ENCODE results near the gene NAP1L4. TPM values are rescaled to one million over a fixed set of nuclear protein-coding genes. Genes with fewer than 3 reads are reported as not detected.

Gene NAP1L4
- total RNA-seq, 1 donor from 2014 or later, result 284 TPM

- intact Hi-C loops (cut with micrococcal nuclease), result loop anchor here (10.0 kb wide), 1 partner anchor 1142 kb away; the partner anchor contains the start of gene LSP1
- H3K27me3 Mint-ChIP-seq (ENCODE audit: insufficient read depth), result no peaks in the 10 kb centered on the region
- no peak for DNase-seq (ENCODE audit: low spot score)
- no peaks in the 10 kb centered on the region for H3K9me3 Mint-ChIP-seq
- H3K27ac Mint-ChIP-seq, result no peak overlapping the region
- no peak overlapping the region for H3K4me3 Mint-ChIP-seq
- no peaks in the 10 kb centered on the region for H3K4me1 Mint-ChIP-seq (ENCODE audit: low read depth)
- H3K36me3 Mint-ChIP-seq (ENCODE audit: low read depth), result peaks cover 18% of the 10 kb centered on the region
Observed at GRCh38 chr11:2996976-2997375, 4.8 kb upstream of the NAP1L4 start.

- no peak for DNase-seq (ENCODE audit: low spot score)
- Mint-ChIP-seq H3K36me3 (ENCODE audit: low read depth) (peaks cover 10% of the 10 kb centered on the region), H3K4me1 (ENCODE audit: low read depth) (no peaks in the 10 kb centered on the region), H3K9me3 (no peaks in the 10 kb centered on the region), H3K27ac (no peak overlapping the region), H3K27me3 (ENCODE audit: insufficient read depth) (no peaks in the 10 kb centered on the region), H3K4me3 (no peak overlapping the region)
- intact Hi-C loops (cut with micrococcal nuclease), result loop anchor here (10.0 kb wide), 1 partner anchor 1141 kb away; the partner anchor contains the start of gene LSP1
Observed at GRCh38 chr11:2995893-2996554, 3.9 kb upstream of the NAP1L4 start.

GRCh38 chr11:2995031-2995561, 3.0 kb upstream of the NAP1L4 start:
- Mint-ChIP-seq H3K9me3 (no peaks in the 10 kb centered on the region), H3K36me3 (ENCODE audit: low read depth) (peaks cover 5% of the 10 kb centered on the region), H3K4me1 (ENCODE audit: low read depth) (peaks cover 4% of the 10 kb centered on the region), H3K4me3 (no peak overlapping the region), H3K27ac (no peak overlapping the region), H3K27me3 (ENCODE audit: insufficient read depth) (no peaks in the 10 kb centered on the region)
- no peak for DNase-seq (ENCODE audit: low spot score)
- intact Hi-C loops (cut with micrococcal nuclease), result loop anchor here (10.0 kb wide), 1 partner anchor 1140 kb away; the partner anchor contains the start of gene LSP1

GRCh38 chr11:2994336-2994730, 2.2 kb upstream of the NAP1L4 start:
- Mint-ChIP-seq H3K27me3 (ENCODE audit: insufficient read depth) (no peaks in the 10 kb centered on the region), H3K4me3 (peak overlapping the region; percentile 63), H3K4me1 (ENCODE audit: low read depth) (peaks cover 12% of the 10 kb centered on the region), H3K36me3 (ENCODE audit: low read depth) (peaks cover 7% of the 10 kb centered on the region), H3K27ac (no peak overlapping the region), H3K9me3 (no peaks in the 10 kb centered on the region)
- intact Hi-C loops (cut with micrococcal nuclease), result loop anchor here (5.0 to 10.0 kb wide), 2 partner anchors 803 to 1140 kb away; partner anchors contain the start of genes LSP1 and NUP98
- no peak for DNase-seq (ENCODE audit: low spot score)

GRCh38 chr11:2992997-2993325, 832 bp upstream of the NAP1L4 start:
- H3K36me3 Mint-ChIP-seq (ENCODE audit: low read depth), result peaks cover 13% of the 10 kb centered on the region
- H3K4me1 Mint-ChIP-seq (ENCODE audit: low read depth), result peaks cover 26% of the 10 kb centered on the region

GRCh38 chr11:2991452-2992233, 486 bp downstream of the NAP1L4 start:
- intact Hi-C loops (cut with micrococcal nuclease), result loop anchor here (1.0 to 10.0 kb wide), 8 partner anchors 23 to 1137 kb away; partner anchors contain the start of genes CARS1, LSP1, NUP98 and TSSC4
- DNase-seq (ENCODE audit: low spot score), result no peak
- Mint-ChIP-seq H3K4me3 (peak overlapping the region; percentile 99), H3K4me1 (ENCODE audit: low read depth) (peaks cover 30% of the 10 kb centered on the region), H3K27me3 (ENCODE audit: insufficient read depth) (no peaks in the 10 kb centered on the region), H3K36me3 (ENCODE audit: low read depth) (peaks cover 21% of the 10 kb centered on the region), H3K27ac (peak overlapping the region; percentile 99), H3K9me3 (no peaks in the 10 kb centered on the region)

More at GRCh38 chr11:2992997-2993325, 832 bp upstream of the NAP1L4 start:
- no peak for DNase-seq (ENCODE audit: low spot score)
- Mint-ChIP-seq H3K27me3 (ENCODE audit: insufficient read depth) (no peaks in the 10 kb centered on the region), H3K9me3 (no peaks in the 10 kb centered on the region), H3K4me3 (peak overlapping the region; percentile 96), H3K27ac (peak overlapping the region; percentile 99)
- intact Hi-C loops (cut with micrococcal nuclease), result loop anchor here (1.0 to 10.0 kb wide), 7 partner anchors 21 to 1138 kb away; partner anchors contain the start of genes CARS1, LSP1, NUP98 and TSSC4

GRCh38 chr11:2990617-2991451, 1.3 kb downstream of the NAP1L4 start:
- peaks cover 21% of the 10 kb centered on the region for H3K36me3 Mint-ChIP-seq (ENCODE audit: low read depth)
- peak overlapping the region; percentile 99 for H3K4me3 Mint-ChIP-seq
- H3K27ac Mint-ChIP-seq, result peak overlapping the region; percentile 99
- peaks cover 30% of the 10 kb centered on the region for H3K4me1 Mint-ChIP-seq (ENCODE audit: low read depth)
- no peaks in the 10 kb centered on the region for H3K9me3 Mint-ChIP-seq
- H3K27me3 Mint-ChIP-seq (ENCODE audit: insufficient read depth), result no peaks in the 10 kb centered on the region
- intact Hi-C loops (cut with micrococcal nuclease), result loop anchor here (2.0 to 10.0 kb wide), 3 partner anchors 388 to 1136 kb away; partner anchors contain the start of genes LSP1, NUP98 and ZNF195
- no peak for DNase-seq (ENCODE audit: low spot score)

- peak overlapping the region; percentile 99 for H3K27ac Mint-ChIP-seq
- H3K27me3 Mint-ChIP-seq (ENCODE audit: insufficient read depth), result no peaks in the 10 kb centered on the region
- DNase-seq (ENCODE audit: low spot score), result no peak
- H3K9me3 Mint-ChIP-seq, result no peaks in the 10 kb centered on the region
- peak overlapping the region; percentile 99 for H3K4me3 Mint-ChIP-seq
- intact Hi-C loops (cut with micrococcal nuclease), result loop anchor here (2.0 to 5.0 kb wide), 2 partner anchors 102 to 913 kb away; partner anchors contain the start of gene CDKN1C
- H3K4me1 Mint-ChIP-seq (ENCODE audit: low read depth), result peaks cover 33% of the 10 kb centered on the region
- peaks cover 23% of the 10 kb centered on the region for H3K36me3 Mint-ChIP-seq (ENCODE audit: low read depth)
Observed at GRCh38 chr11:2989551-2989950, 2.6 kb downstream of the NAP1L4 start.

GRCh38 chr11:2989006-2989405, 3.1 kb downstream of the NAP1L4 start:
- Mint-ChIP-seq H3K27me3 (ENCODE audit: insufficient read depth) (no peaks in the 10 kb centered on the region), H3K4me1 (ENCODE audit: low read depth) (peaks cover 36% of the 10 kb centered on the region), H3K36me3 (ENCODE audit: low read depth) (peaks cover 26% of the 10 kb centered on the region), H3K9me3 (no peaks in the 10 kb centered on the region), H3K27ac (peak overlapping the region; percentile 99), H3K4me3 (peak overlapping the region; percentile 99)
- no peak for DNase-seq (ENCODE audit: low spot score)
- intact Hi-C loops (cut with micrococcal nuclease), result loop anchor here (2.0 to 5.0 kb wide), 2 partner anchors 102 to 912 kb away; partner anchors contain the start of gene CDKN1C

GRCh38 chr11:2987881-2988861, 4.0 kb downstream of the NAP1L4 start:
- DNase-seq (ENCODE audit: low spot score), result no peak
- intact Hi-C loops (cut with micrococcal nuclease), result loop anchor here (1.0 to 5.0 kb wide), 4 partner anchors 12 to 911 kb away; partner anchors contain the start of gene CDKN1C
- peak overlapping the region; percentile 99 for H3K27ac Mint-ChIP-seq
- peaks cover 26% of the 10 kb centered on the region for H3K36me3 Mint-ChIP-seq (ENCODE audit: low read depth)
- no peaks in the 10 kb centered on the region for H3K27me3 Mint-ChIP-seq (ENCODE audit: insufficient read depth)
- peak overlapping the region; percentile 99 for H3K4me3 Mint-ChIP-seq
- H3K9me3 Mint-ChIP-seq, result no peaks in the 10 kb centered on the region
- H3K4me1 Mint-ChIP-seq (ENCODE audit: low read depth), result peaks cover 45% of the 10 kb centered on the region

GRCh38 chr11:2983908-2984307, 8.2 kb downstream of the NAP1L4 start:
- DNase-seq (ENCODE audit: low spot score), result no peak
- peaks cover 40% of the 10 kb centered on the region for H3K4me1 Mint-ChIP-seq (ENCODE audit: low read depth)
- no peak overlapping the region for H3K4me3 Mint-ChIP-seq
- no peaks in the 10 kb centered on the region for H3K9me3 Mint-ChIP-seq
- H3K27ac Mint-ChIP-seq, result no peak overlapping the region
- intact Hi-C loops (cut with micrococcal nuclease), result no loop called here
- peaks cover 21% of the 10 kb centered on the region for H3K36me3 Mint-ChIP-seq (ENCODE audit: low read depth)
- no peaks in the 10 kb centered on the region for H3K27me3 Mint-ChIP-seq (ENCODE audit: insufficient read depth)

Measured in activated T-helper 1 cell treated with anti-CD3 and anti-CD28 coated beads, Interleukin-12 subunit alpha, Interleukin-12 subunit beta, Interleukin-2, Interleukin-4 antibody, amounts not matched to agents 30 ng/mL and 10 ng/mL and 1 ng/mL, durations not matched to agents 14 hours and 24 hours and 36 hours (primary cell).